ENCODE results near the gene WWOX. TPM values are rescaled to one million over a fixed set of nuclear protein-coding genes. Genes with fewer than 3 reads are reported as not detected.

Gene WWOX
- total RNA-seq, 1 donor = 24.2 TPM

DNA sequence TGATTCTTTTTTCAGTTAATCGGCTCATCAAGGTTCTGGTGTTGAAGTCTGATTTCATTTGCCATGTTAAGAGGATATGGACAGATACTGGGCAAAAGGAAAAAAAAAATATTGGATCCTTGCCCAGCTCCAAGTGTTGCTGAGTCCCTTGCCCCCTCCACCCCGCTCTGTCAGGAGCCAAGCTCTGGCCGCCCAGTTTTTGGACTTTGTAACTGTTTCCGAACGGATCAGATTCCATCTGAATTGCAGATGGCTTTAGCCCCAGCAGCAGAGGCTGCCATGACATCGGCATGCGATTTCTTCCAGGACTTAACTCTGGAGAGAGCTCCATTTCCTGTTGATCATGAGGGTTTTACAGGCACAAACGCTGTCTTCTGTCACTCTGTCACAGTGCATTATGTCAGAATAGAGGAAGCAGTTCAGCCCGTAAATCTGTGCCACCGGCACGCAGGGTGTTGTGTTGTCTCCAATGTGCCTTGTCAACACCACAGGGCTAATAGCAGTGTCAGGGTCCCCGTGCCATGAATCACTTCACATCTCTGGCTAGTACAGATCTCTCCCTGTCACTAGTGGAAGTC, 885.5 kb downstream of the WWOX start:
- no peak for DNase-seq (ENCODE audit: low read depth)
- TF ChIP-seq, protein P1, sequence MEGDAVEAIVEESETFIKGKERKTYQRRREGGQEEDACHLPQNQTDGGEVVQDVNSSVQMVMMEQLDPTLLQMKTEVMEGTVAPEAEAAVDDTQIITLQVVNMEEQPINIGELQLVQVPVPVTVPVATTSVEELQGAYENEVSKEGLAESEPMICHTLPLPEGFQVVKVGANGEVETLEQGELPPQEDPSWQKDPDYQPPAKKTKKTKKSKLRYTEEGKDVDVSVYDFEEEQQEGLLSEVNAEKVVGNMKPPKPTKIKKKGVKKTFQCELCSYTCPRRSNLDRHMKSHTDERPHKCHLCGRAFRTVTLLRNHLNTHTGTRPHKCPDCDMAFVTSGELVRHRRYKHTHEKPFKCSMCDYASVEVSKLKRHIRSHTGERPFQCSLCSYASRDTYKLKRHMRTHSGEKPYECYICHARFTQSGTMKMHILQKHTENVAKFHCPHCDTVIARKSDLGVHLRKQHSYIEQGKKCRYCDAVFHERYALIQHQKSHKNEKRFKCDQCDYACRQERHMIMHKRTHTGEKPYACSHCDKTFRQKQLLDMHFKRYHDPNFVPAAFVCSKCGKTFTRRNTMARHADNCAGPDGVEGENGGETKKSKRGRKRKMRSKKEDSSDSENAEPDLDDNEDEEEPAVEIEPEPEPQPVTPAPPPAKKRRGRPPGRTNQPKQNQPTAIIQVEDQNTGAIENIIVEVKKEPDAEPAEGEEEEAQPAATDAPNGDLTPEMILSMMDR (IDR thresholded peaks at IDR 0.05; ENCODE audit: insufficient read depth, low read length) = no peak
- no peak overlapping the region for H3K4me3 ChIP-seq (ENCODE audit: low read depth, low read length)

DNA sequence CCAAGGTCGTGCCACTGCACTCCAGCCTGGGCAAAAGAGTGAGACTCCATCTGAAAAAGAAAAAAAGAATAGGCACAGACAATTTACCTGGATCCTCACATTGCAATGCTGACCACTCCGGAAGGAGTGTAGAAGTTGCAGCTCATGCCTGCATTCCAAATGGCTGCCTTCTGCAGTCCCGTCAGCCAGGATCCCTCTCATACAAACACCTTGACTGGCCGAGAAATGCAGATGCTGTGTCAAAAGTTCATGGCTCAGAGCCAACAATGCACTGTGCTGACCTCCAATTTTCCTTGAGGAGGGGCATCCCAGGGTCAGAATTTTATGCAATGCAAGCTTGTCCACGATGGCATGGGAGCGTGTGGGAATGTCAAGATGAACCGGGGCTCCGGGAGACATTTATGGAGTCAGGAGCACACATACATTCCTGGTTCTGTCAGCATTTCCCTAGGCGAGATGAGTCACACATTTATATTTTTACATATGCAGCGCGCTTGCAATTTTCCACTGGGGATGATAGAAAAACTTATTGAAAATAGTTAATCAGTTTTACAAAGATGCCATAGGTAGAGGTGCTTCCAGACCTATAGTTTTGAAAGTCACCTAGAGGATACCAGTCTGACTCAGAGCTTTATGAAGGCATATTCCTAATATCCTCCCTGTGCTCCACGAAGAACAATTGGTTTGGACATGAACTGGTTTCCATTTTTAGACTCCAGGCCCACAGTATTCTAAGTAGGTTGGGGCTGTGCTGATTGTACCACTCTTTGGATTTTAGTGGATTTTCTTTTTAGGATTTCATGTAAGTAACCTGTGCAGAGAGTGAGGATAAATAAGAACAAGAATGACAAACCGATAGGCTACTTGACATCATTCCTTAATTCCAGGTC, 886.5 kb downstream of the WWOX start:
- TF ChIP-seq, protein P1 (IDR thresholded peaks at IDR 0.05; ENCODE audit: insufficient read depth, low read length) = no peak
- no peak for DNase-seq (ENCODE audit: low read depth)

DNA sequence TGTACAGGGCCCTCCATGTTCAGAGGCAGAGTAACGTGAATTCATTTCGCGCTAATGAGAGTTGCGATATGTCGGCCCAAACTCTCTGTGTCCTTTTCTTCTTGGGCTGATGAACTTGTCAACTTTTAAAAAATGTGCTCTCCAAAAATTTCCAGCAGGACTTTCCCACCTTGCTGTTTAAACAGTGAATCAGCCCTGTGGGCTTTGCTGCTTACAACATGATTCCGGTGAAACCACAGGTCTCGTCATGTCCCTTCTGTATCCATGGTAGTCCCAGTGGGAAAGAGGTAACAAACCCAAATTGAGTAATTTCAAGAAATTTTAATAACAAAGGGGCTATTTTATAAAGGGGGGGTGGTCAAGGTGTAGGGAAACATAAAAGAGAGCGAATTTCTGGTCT, 888.2 kb downstream of the WWOX start:
- H3K4me3 ChIP-seq (ENCODE audit: low read depth, low read length) = no peak overlapping the region
- TF ChIP-seq, protein P1 (IDR thresholded peaks at IDR 0.05; ENCODE audit: insufficient read depth, low read length) = no peak
- no peak for DNase-seq (ENCODE audit: low read depth)

More for the DNA sequence above, 886.5 kb downstream of the WWOX start:
- H3K4me3 ChIP-seq (ENCODE audit: low read depth, low read length) = no peak overlapping the region

DNA sequence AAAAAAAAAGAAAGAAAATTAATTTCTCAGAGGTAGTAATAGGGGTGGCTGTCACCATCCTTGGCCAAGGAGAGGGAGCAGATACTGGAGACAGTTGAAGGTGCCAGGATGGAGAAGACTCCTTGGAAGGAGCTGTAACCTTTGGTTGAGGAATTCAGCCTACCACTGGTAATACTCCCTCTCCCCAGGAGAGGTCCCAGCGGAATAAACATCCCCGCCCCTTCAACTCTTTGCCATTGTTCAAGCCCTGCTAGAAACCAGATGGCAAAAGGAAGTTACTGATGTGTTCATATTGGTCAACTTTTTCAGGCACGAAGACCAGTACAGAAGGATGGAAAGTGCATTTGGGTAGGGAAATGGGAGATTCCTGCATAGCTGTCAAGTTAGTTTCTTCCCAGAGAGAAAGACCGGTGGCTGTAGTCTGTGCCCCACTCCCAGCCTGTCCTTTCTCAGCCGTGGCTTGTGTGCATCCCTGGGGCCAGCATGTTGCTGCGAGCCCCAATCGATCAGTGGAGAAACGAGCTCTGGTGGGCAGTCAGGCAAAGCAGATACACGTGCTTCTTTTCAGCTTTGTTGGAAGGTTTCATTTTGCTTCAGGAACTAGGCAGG, 889.0 kb downstream of the WWOX start:
- no peak for DNase-seq (ENCODE audit: low read depth)
- TF ChIP-seq, protein P1 (IDR thresholded peaks at IDR 0.05; ENCODE audit: insufficient read depth, low read length) = no peak
- H3K4me3 ChIP-seq (ENCODE audit: low read depth, low read length) = no peak overlapping the region

DNA sequence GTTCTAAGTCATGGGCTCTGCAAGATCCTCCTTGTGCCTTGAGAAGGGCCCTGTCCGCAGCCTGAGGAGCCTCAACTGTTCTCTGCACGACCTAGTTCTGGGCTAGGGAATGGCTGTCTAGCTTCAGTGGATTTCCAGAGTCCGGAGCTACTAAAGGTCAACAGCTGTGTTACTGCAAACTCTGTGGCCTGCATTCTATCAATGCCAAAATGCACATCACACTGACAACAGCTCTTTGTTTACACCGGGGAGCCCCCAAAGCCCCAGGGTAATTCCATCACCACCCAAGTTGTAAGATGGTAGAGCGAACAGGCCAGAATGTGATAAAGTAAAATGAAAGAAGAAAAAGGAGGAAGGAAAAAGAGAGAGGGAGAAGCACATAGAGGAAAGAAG, 890.9 kb downstream of the WWOX start:
- TF ChIP-seq, protein P1 (IDR thresholded peaks at IDR 0.05; ENCODE audit: insufficient read depth, low read length) = no peak
- no peak for DNase-seq (ENCODE audit: low read depth)
- no peak overlapping the region for H3K4me3 ChIP-seq (ENCODE audit: low read depth, low read length)

DNA sequence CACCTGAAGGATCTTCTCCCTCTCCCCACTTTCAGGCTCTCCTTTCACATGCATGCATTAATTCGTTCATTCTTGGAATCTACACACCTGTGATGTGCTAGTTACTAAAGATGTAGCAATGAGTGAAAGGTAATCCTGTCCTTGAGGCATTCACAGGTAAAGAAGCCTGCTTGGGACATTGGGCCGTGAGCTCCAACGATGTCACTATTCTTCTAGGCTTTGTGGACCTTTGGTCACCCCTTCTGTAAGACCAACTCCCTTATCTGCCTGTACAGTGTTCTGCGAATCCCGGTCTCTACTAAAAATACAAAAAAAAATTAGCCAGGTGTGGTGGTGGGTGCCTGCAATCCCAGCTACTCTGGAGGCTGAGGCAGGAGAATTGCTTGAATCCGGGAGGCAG, 892.5 kb downstream of the WWOX start:
- TF ChIP-seq, protein P1 (IDR thresholded peaks at IDR 0.05; ENCODE audit: insufficient read depth, low read length) = no peak
- DNase-seq (ENCODE audit: low read depth) = no peak
- no peak overlapping the region for H3K4me3 ChIP-seq (ENCODE audit: low read depth, low read length)
